HG02798 (cell line): Measurements from ENCODE around the gene SCUBE2.

Experiments
- ATAC-seq: cut with Tn5 transposase; IDR thresholded peaks from one replicate; pipeline ENCODE4 v1.9.1; 2021; ENCODE audit warnings: mild to moderate bottlenecking; ENCODE audit not compliant: unreplicated experiment, poor library complexity

The SCUBE2 gene

DNA sequence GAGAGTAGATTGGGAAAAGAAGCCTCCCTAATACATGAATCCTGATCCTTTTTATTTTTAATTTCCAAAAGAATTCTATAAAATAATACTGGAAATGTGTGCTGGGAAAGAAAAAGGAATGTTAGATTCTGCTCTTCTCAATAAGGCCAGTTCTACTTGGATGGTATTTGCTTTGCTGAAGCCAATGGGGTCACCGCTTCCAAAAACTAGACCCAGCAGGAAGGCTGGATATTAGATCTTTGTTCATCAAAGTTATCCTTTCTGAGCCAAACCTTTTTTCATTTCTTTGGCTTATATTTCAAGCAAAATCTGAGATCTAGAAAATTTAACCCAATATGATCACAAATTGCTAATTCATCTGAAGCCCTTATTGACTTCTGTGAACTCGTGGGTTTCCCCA is 41.4 kb downstream of the SCUBE2 start:
- ATAC-seq = no peak

DNA sequence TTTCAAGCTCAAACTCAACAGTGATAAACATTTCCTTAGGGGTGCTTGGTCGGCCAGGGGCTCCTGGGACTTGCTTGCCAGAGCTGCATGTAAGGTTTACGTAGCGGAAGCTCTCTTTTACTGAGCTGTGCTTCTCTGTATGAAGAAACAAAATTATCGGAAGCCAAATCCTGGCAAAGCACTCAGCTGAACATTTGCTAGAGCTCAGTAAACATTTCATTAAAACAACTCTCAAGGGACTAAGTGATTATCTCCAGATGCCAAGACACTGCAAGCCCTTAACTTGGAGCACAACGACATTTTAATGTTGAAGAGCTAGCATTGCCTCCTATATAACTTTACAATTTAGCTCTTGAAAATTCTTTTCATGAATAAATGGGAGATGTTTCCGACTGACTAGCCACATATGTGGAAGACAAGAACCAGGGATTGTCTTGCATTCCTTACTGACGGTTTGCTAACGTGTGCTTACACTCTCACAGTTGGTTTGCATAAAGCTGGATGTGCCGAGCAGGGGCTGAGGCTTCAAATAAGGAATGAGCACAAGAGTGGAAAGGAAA is 43.4 kb downstream of the SCUBE2 start:
- no peak for ATAC-seq

DNA sequence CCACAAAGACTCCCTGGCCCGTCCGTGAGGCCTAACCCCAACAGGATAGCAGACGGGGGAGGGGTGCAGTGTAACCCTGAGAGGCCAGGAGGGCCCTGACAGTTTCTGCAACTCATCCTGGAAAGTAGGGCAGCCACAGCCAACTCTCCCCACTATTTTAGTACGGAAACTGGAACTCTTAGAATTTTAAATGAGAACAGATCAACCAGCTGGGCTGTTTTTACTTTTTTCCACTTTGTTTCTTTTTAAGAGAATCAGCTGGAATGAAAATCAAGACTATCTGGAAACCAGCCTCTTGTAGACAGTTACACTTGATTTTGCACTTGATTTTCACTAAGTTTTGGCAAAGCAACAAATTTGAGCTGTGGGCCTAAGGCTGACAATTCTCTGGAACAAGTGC is 44.9 kb downstream of the SCUBE2 start:
- no peak for ATAC-seq

DNA sequence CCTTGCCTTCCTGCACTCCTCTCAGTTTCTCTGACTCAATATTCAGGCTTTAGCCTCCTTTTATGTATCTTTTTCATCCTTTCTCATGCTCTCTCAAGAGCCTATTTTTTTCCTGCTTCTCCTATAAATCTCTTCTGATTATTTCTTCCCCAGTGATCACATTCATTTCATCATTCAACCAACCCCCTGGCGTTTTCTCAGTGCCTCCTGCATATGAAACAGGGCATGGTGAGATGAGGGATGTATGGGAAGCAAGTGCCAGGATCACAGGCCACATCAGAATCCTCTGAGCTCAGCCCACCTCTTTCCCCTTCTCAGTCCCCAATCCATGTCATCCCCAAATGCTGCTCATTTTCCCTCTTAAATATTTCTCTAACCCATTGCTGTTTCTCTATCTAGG is 48.9 kb downstream of the SCUBE2 start:
- no peak for ATAC-seq

DNA sequence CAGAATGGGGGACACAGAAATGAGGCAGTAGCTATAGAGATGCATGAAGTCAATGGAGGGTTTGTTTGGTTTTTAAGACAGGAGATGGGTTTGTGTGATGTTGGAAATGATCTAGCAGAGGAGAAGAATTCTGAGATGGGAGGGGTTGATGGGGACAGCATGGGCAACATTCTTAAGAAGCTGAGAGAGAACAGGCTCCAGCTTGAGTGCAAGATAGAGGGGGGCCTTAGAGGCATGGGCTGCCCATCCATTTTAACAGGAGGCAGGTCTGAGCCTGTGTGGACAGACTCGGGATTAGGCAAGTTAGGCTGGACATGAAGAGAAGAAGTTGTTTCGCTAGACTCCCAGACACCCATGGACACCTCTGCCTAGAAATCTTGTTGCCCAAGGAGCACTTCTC is 49.7 kb downstream of the SCUBE2 start:
- no peak for ATAC-seq

DNA sequence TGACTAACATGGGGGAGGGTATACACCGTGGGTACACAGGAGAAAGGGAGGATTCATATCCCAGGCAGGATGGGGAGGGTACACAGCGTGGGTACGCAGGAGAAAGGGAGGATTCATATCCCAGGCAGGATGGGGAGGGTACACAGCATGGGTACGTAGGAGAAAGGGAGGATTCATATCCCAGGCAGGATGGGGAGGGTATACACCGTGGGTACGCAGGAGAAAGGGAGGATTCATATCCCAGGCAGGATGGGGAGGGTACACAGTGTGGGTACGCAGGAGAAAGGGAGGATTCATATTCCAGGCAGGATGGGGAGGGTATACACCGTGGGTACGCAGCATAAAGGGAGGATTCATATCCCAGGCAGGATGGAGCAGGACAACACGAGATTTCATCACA is 51.0 kb downstream of the SCUBE2 start:
- no peak for ATAC-seq

DNA sequence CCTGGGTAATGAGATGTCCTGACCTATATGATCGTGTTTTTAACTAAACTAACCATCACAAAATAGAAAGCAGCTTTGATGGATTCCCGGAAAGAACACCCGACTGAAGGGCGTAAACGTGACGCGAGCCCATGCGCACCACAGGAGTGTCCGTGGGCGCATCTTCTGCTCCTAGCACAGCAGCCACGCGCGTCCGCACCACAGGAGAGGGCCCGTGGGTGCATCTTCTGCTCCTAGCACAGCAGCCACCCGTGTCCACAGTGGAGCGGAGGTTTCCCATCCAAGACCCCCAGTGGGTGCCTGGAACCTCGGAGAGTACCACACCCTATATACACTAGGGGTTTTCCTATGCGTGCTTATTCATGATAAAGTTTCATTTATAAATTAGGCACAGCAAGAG is 51.5 kb downstream of the SCUBE2 start:
- no peak for ATAC-seq

DNA sequence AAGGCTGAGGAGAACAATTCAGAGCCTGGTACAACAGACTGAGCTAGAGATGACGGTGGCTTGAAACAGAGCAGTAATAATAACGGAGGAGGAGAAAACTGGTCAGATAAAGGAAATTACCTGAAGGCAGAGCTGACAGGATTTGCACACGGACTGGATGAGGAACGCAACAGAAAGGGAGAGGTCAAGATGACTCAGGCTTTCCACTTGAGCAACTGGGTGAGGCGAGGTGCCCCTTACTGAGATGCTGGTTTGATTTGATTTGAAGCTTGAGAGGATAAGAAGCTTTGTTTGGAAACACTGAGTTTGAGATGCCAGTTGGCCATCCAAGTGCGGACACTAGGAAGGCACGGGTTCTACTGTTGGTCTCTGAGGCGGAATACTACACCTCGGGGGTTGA is 52.2 kb downstream of the SCUBE2 start:
- ATAC-seq = no peak

DNA sequence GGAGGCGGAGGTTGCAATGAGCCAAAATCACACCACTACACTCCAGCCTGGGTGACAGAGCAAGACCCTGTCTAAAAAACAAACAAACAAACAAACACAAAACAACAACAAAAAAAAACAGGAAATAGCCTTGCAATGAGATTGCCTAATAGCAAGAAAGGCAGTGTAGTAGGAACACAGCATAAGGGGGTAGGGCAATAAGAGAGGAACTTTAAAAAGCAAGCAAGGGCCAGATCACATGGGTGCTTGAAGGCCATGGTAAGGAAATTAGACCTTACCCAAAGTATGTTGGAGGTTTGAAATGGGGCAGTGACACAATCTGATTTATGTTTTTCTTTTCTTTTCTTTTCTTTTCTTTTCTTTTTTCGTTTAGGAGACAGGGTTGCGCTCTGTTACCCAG is 52.9 kb downstream of the SCUBE2 start:
- no peak for ATAC-seq

DNA sequence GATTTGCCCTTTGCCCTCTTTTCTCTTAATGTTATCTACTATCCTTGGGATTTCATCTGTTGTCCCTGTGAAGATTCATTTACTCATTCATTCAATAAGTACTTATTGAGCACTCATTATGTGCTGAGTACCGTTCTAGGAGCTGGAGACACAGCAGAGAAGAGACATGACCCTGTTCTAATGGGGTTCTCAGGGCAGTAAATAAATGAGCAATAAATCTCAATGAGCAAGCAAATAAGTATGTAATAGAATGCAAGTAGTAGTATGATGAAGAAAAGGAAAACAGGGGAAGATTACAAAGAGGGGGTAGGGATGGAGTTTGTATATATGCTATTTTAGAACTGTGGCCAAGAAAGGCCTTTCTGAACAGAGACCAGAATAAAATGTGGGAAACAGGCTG is 53.4 kb downstream of the SCUBE2 start:
- ATAC-seq = no peak

DNA sequence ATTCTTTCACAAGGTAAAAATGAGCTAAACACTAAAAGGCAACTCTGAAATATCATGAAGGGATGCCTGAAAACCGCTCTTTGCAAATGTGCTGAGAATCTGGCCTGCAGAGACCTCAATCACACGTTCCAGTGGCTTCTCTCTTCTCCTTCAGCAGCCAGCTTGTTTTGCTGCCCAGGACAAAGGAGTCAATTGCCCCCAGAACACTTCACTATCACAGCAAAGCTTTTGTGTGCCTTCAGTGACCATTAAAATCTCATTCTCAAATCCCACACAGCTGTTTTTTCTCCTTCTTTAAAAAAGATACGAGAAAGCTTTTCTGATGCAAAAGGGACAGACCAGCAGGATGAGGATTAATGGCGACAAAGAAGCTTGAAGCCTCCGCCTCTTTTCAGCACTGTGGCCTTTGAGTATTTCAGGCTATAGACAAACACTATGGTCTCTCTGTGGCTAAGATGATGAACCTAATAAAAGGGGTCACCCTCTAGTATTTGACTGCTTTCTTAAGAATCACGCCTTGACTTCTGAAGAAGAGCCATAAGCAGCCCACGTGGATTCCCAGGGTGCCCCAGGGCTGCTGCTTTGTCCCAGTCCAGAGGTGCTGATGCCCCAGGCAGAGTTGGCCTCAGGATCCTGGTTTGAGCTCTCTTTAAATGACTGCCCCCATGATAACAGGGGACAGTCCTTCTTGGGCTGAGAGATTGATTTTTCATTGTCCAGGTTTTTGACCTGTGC is 54.2 kb downstream of the SCUBE2 start:
- no peak for ATAC-seq

DNA sequence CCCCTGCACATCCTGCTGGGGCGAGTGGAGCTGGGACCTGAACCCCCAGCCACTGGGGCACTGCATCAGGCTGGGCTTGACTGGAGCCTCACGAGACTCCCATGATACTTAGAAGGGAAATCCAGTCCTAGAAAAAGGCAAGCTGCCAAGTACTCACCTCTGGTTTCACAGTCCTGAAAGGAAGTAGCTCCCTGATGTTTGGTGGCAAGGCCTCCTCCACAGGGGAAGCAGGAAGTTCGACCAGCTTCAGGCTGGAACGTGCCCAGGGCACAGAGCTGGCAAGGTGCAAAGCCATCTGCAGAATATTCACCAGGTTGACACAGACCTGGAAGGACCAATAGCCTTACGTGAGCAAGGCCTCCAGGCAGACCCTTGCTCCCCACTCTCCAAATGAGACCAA is 60.8 kb downstream of the SCUBE2 start:
- ATAC-seq = no peak

DNA sequence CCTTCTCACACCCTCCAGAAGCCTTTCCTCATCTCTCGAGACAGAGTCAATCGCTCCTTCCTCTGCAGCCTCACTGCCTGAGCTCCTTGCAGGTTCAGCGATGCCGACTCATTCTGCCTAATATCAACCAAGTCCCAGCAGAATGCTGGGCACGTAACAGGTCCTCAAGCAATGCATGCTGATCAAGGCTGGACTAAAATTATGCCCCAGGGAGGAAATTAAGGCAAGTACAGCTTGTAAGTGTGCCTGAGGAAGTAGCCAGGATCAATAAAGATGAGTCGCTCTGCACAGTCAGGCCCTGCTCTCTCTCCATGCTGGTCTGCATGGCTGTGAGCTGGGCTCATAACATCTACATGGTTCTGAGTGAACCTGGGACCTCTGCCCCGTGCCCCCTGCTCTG is 62.0 kb downstream of the SCUBE2 start:
- no peak for ATAC-seq

DNA sequence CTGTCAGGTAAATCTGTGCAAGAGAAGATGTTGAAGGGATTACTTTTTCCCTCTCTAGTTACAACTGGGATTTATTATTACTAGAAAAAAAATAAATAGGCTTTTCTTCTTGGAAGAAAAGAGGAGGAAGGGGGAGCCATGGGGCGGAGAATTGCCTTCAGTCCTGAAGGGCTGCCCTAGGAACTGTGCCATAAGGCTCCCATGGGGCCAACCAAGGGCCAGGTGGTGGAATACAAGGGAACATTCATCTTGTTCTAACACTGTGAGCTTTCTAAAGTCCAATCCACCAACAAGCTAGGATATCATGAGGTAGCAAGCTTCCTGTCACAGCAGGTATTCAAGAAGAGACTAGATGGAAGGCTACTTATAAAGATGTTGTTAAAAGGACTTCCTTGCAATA is 62.8 kb downstream of the SCUBE2 start:
- no peak for ATAC-seq

DNA sequence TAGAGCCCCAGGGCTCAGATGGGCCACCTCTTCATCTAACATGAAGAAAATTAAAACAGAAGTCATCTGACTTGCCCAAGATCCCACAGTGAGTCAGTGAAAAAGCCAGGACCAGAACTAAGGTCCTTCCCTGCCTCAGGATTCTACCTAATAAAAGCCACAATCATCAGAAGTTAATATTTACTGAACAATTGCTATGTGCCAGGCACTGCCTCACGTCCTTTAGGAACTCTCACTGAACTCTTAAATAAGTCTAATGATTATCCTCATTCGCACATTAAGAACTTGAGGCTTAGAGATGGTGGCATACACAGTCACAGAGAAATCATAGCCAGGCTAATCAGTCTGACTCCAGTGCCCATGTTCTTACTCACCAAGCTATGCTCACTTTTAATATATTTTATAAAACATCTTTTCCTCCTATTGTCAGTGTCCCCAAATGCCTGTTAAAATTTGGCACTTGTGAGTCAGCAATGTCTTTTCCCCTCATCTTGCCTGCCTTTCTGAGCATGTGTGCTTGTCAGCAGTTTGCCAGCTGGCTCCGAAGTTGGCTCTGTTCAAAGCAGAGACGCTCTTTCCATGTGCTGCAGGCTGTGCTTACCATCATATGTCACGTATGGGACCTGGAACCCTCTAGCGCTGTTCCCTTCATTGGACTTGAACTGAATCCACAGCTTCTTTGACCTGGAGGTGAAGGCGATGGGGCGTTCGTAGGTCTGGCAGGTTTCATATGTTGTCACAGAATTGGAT is 66.1 kb downstream of the SCUBE2 start:
- no peak for ATAC-seq

DNA sequence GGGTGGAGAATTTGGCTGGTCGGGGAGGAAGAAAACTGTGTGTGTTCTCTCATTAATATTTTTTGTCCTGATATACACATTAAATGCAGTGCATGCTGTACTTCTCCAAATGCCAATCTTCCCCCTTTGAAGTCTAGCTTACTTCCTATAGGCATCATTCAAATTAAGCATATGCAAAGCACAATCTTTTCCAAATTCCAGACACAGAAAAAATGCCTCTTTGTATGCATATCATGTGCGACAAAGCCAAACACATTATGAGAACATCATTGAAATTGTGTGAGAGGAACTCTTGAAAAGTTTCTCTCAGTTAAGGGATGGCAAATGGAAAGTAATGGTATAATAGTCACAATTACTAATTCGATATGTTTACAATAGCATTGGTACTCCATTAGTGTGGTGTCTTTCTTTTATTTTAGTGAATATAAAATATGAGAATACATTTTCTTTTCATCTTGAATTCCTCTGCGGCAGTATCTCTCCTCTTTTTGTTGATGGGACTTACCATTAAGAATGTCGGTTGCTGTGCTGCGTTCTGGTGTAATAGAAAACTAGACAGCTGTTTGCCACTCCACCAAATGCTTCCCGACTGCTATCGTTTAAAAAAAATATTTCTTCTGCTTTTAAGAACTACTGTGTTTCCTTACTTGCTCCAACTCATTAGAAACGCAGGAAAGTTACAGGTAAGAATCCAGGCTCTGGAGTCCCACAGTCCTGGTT is 68.3 kb downstream of the SCUBE2 start:
- ATAC-seq = no peak

DNA sequence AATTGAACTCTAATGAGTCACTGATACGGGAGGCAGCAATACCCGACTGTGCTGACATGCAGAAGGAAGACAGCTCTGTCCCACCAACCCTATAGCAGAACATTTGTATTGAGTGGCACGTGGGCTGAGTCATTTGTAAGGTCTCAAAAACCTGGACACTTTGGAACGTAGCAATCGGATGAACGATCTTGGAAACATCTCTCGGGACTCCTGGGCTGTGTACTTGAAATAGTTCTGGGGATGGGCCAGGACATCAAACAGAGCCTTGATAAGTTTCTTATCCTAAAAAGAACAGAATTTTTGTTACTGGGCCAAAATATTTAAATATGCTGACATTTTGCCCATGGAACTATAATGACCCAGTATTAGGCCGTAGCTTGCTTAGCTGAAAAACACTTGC is 70.5 kb downstream of the SCUBE2 start:
- ATAC-seq = no peak

DNA sequence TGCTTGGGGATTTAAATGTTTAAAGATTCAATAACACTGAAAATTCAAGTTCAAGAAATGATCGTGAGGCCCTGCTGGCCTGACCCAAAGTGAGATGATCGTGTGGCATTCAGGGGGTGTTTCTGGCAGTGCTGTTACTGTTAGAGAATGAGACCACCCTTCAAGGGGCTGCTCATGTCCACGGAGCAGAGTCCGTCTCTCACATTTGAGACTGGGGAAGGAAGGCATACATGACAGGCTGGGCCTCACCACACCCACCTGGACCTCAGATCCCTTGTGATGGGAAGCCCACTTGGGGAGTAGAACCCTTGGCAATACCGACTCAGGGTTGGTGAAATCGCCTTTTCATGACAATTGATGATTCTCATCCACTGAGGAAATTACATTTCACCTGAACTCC is 71.5 kb downstream of the SCUBE2 start:
- ATAC-seq = no peak

DNA sequence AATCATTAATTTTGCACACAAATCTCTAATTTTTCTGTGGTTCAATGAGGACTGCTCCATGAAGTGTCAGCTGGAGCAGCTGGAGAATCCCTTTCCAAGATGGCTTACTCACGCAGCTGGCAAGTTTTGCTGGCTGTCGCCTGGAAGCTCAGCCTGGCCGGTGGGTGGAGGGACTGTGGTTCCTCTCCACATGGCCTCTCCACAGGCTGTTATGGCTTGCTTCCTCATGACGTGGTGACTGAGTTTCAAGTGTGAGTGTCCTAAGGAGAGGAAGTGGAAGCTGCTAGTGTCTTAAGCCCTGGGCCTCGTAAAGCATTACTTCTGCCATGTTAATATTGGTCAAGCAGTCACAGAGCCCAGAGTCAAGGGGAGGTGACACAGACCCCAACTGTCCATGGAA is 73.6 kb downstream of the SCUBE2 start:
- no peak for ATAC-seq

DNA sequence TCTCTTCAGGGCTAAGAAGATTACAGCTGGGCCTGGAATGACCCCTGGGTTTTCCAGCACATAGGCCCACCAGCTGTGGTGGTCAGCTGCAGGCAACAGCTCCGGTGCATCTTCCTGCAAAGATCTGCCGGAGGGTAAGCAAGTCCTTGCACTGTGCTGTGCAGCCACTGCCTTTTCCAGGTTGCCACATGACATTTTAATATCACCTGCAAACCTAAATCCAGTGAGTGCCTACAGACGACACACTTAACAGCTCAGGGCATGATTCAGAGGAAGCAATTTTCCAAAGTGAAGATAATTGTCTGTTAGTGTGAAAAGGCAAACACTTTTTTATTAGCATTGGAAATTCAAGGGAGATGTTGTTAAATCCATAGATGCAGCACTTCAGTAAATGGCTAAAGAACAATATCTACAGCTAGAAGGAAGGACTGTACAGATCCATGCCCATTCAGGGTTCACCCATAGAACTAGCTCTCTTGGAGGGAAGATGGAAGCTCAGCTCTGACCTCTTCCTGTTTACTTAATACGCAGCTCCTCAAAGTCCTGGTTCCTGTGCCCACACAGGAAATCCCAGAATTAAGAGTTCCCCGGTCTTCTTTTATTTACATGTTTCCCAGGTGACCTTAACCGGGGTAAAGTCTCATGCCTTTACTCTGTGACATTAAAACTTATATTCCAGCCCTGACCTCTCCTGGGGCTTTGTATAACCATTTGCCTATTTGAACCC is 74.3 kb downstream of the SCUBE2 start:
- ATAC-seq = no peak

DNA sequence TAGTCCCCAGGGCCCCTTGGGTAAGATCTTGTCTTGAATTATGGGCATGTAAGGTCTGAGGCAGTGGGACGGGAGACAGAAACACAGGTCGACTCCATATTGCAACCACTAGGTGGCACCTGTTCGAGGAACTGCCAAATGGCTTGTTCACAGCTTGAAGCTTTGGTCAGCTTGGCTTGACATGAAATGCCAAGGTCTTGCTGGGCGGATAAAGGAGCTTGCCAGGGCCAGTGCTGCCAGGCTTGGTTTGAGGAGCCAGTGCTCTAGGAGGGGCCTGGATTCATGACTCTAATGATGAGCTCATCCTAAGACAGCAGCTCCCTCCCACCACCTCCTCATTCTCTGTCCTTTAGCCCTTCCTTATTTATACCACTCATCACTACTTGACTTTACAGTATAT is 75.7 kb downstream of the SCUBE2 start:
- peak; percentile 76 for ATAC-seq
